HepG2 (cell line): ENCODE results near the gene DMPK. TPM values are rescaled to one million over a fixed set of nuclear protein-coding genes. Genes with fewer than 3 reads are reported as not detected.

Source experiments
- ATAC-seq: fragments of 200-7000 bp; cut with Tn5 transposase; 3 replicates; pipeline ENCODE4 v1.9.1; 2020; ENCODE audit warnings: mild to moderate bottlenecking, moderate library complexity
- BruUV-seq: library from RNA; stranded (reverse); fragments of 400-500 nt; replicated peaks from 2 replicates; lab custom pipeline; 2021; lab: Mats Ljungman, UMichigan
- CTCF ChIA-PET: fragments of 300-600 bp; formaldehyde crosslinking; extraction: SDS; loops from one replicate; lab custom pipeline; 2021; ENCODE audit warnings: low total read pairs, inconsistent platforms, low intra/inter-chr PET ratio; lab: Yijun Ruan, JAX
- POLR2A ChIA-PET: fragments of 350-600 bp; sonication (Branson Sonifier 250); formaldehyde crosslinking; loops from one replicate; lab custom pipeline; 2020; ENCODE audit warnings: antibody characterized with exemption, inconsistent platforms; lab: Yijun Ruan, JAX
- DNase-seq: peaks from one replicate; pipeline ENCODE4 v3.0.0-alpha.2; 2015; ENCODE audit warnings: low spot score
- FAIRE-seq: peaks from 3 replicates; lab custom pipeline; 2011; peaks lifted over from hg19 to GRCh38; lab: Jason Lieb, UNC
- H2AFZ ChIP-seq: one replicate; pipeline ENCODE4 v1.6.1; 2011; ENCODE audit warnings: low read length, inconsistent platforms
- H3K27ac ChIP-seq: fragments of 300-600 bp; 3 replicates; pipeline ENCODE4 v1.8.0; 2011; ENCODE audit warnings: mixed run types, mild to moderate bottlenecking, mixed read lengths, low read length, inconsistent platforms; ENCODE audit not compliant: insufficient read depth; ENCODE audit errors: extremely low read length
- H3K27me3 ChIP-seq, 2 experiments: fragments of 200-600 bp in 1 of 2; 2 replicates in 1 of 2; 3 replicates in 1 of 2; pipeline versions ENCODE4 v1.6.0 to v1.8.0; 2011; ENCODE audit warnings: low read length in 2 of 2, mild to moderate bottlenecking in 2 of 2, moderate library complexity in 2 of 2, inconsistent platforms in 1 of 2; ENCODE audit not compliant: insufficient read depth in 2 of 2, control insufficient read depth in 1 of 2
- H3K36me3 ChIP-seq, 2 experiments: fragments of 200-600 bp in 1 of 2; replicated peaks in 1 of 2; 2 replicates in 1 of 2; 3 replicates in 1 of 2; pipeline versions ENCODE4 v1.5.1 to v1.8.0; 2011; ENCODE audit warnings: low read length in 2 of 2, inconsistent platforms in 1 of 2; ENCODE audit not compliant: insufficient read depth in 2 of 2, control insufficient read depth in 1 of 2
- H3K4me1 ChIP-seq: 2 replicates; pipeline ENCODE4 v1.5.1; 2012; ENCODE audit warnings: low read length, inconsistent platforms; ENCODE audit not compliant: insufficient read depth
- H3K4me2 ChIP-seq: 2 replicates; pipeline ENCODE4 v1.6.0; 2011; ENCODE audit warnings: low read depth, low read length, inconsistent platforms
- H3K4me3 ChIP-seq, 3 experiments: fragments of 200-600 bp in 1 of 3; sonication (generic), shearing (Covaris generic) in 1 of 3; replicated peaks in 1 of 3; 2 replicates each; pipeline ENCODE4 v1.5.1; 2011 to 2016; ENCODE audit warnings: low read length in 3 of 3, inconsistent platforms in 2 of 3, low read depth in 2 of 3, mild to moderate bottlenecking in 2 of 3, control low read depth in 1 of 3, mixed read lengths in 1 of 3; ENCODE audit not compliant: insufficient read depth in 1 of 3
- H3K79me2 ChIP-seq: one replicate; pipeline ENCODE4 v1.6.1; 2011; ENCODE audit warnings: low read length, inconsistent platforms; ENCODE audit not compliant: insufficient read depth
- H3K9ac ChIP-seq: 2 replicates; pipeline ENCODE4 v1.6.0; 2011; ENCODE audit warnings: mild to moderate bottlenecking, low read depth, low read length, inconsistent platforms; ENCODE audit not compliant: insufficient read depth
- H3K9me3 ChIP-seq: 2 replicates; pipeline ENCODE4 v1.5.1; 2012; ENCODE audit warnings: mild to moderate bottlenecking, low read length
- H4K20me1 ChIP-seq: 2 replicates; pipeline ENCODE4 v1.6.0; 2011; ENCODE audit warnings: inconsistent platforms, mild to moderate bottlenecking, low read length, moderate library complexity; ENCODE audit not compliant: insufficient read depth
- FOXA1 ChIP-seq, 2 experiments: fragments of 450-650 bp in 1 of 2; sonication (generic) in 1 of 2; formaldehyde crosslinking in 1 of 2; IDR thresholded peaks; 2 replicates each; pipeline versions ENCODE4 v1.4.0 to v1.6.1; 2016 to 2020; ENCODE audit warnings: missing genetic modification reagents in 1 of 2
- IKZF1 ChIP-seq: fragments of 450-650 bp; IDR thresholded peaks from 2 replicates; pipeline ENCODE4 v1.7.1; 2016
- MAFF ChIP-seq: IDR thresholded peaks from 2 replicates; pipeline ENCODE4 v1.6.1; 2011; ENCODE audit warnings: low read depth, low read length, improper control_type of control experiment
- MED1 ChIP-seq: sonication (generic); formaldehyde crosslinking; IDR thresholded peaks from 2 replicates; pipeline ENCODE4 v1.4.0; 2020; ENCODE audit warnings: missing genetic modification reagents
- SIN3B ChIP-seq: fragments of 150-350 bp; IDR thresholded peaks from 2 replicates; pipeline ENCODE4 v1.6.1; 2014; ENCODE audit warnings: low read length
- SRF ChIP-seq: IDR thresholded peaks from 2 replicates; pipeline ENCODE4 v1.6.1; 2011; ENCODE audit warnings: mild to moderate bottlenecking, low read depth, low read length, moderate library complexity
- ZFP41 ChIP-seq: sonication (generic); formaldehyde crosslinking; IDR thresholded peaks from 2 replicates; pipeline ENCODE4 v1.4.0; 2020; ENCODE audit warnings: mild to moderate bottlenecking, missing genetic modification reagents, borderline replicate concordance
- ZNF232 ChIP-seq: sonication (generic); formaldehyde crosslinking; IDR thresholded peaks from 2 replicates; pipeline ENCODE4 v1.4.0; 2020; ENCODE audit warnings: missing genetic modification reagents, borderline replicate concordance
- ZNF547 ChIP-seq: sonication (generic); formaldehyde crosslinking; IDR thresholded peaks from 2 replicates; pipeline ENCODE4 v1.5.1; 2020; ENCODE audit warnings: mild to moderate bottlenecking, missing genetic modification reagents
- ZNF614 ChIP-seq: IDR thresholded peaks from 2 replicates; pipeline ENCODE4 v1.6.1; 2018; ENCODE audit warnings: missing biosample characterization, missing genetic modification reagents, inconsistent platforms, borderline replicate concordance
- ZNF652 ChIP-seq: IDR thresholded peaks from 2 replicates; pipeline ENCODE4 v1.6.1; 2016; ENCODE audit warnings: low read depth, borderline replicate concordance
- ZNF781 ChIP-seq: sonication (generic); formaldehyde crosslinking; IDR thresholded peaks from 2 replicates; pipeline ENCODE4 v1.5.1; 2020; ENCODE audit warnings: borderline replicate concordance, mild to moderate bottlenecking, missing genetic modification reagents; ENCODE audit errors: not compliant biosample characterization
- ZNF83 ChIP-seq: sonication (generic); formaldehyde crosslinking; IDR thresholded peaks from 2 replicates; pipeline ENCODE4 v1.4.0; 2020; ENCODE audit warnings: missing genetic modification reagents, mild to moderate bottlenecking, borderline replicate concordance
- ZSCAN5A ChIP-seq: sonication (generic); formaldehyde crosslinking; IDR thresholded peaks from 2 replicates; pipeline ENCODE4 v1.8.0; 2022; ENCODE audit warnings: mild to moderate bottlenecking, missing genetic modification reagents, borderline replicate concordance
- WGBS: methylation state at CpG from one replicate; pipeline ENCODE4 v1.1.6; 2017; ENCODE audit warnings: low lambda C conversion rate; 5-methylcytosine and 5-hydroxymethylcytosine counted together
- in situ Hi-C: cut with HindIII; loops from 2 replicates; pipeline ENCODE4 v1.10.0; 2017; ENCODE audit warnings: low pct_unique_long_range_greater_than_20kb; ENCODE audit not compliant: extremely low pct_ligation_motif_present
- intact Hi-C: fragments of 100-400 bp; cut with micrococcal nuclease; formaldehyde crosslinking; loops from one replicate; pipeline ENCODE4 v1.10.0; 2022; ENCODE audit not compliant: unreplicated experiment
- polyA plus RNA-seq, 8 experiments: library from polyadenylated mRNA; depleted of rRNA in 3 of 8; stranded (reverse) in 7 of 8; unstranded in 1 of 8; fragments of >200 nt; fragmentation: Illumina TruSeq in 4 of 8; extraction: Trizol in 4 of 8; gene quantifications; 2 replicates each; pipeline versions ENCODE4 v1.2.1 to v1.2.3, GENCODE V29; 2011 to 2016; ENCODE audit warnings: low read depth in 4 of 8, missing spikeins in 1 of 8, mixed read lengths in 1 of 8; ENCODE audit not compliant: insufficient read depth in 1 of 8
- total RNA-seq, 5 experiments: library from RNA; depleted of rRNA; stranded (reverse); fragments of >200 nt; fragmentation: Illumina TruSeq; extraction: Trizol; gene quantifications; 2 replicates each; pipeline ENCODE4 v1.2.3, GENCODE V29; 2016; ENCODE audit warnings: low read depth in 1 of 5
- TF ChIP-seq, protein P1 (sequence below): sonication (generic); formaldehyde crosslinking; IDR thresholded peaks from 2 replicates; pipeline ENCODE4 v1.5.0; 2020; ENCODE audit warnings: missing genetic modification reagents
- TF ChIP-seq, protein P2 (sequence below): sonication (generic); formaldehyde crosslinking; IDR thresholded peaks from 2 replicates; pipeline ENCODE4 v1.4.0; 2020; ENCODE audit warnings: missing genetic modification reagents; ENCODE audit errors: not compliant biosample characterization
- TF ChIP-seq, protein P3 (sequence below): sonication (generic); formaldehyde crosslinking; IDR thresholded peaks from 2 replicates; pipeline ENCODE4 v1.5.0; 2020; ENCODE audit warnings: missing genetic modification reagents, mild to moderate bottlenecking, borderline replicate concordance

The DMPK gene
- total and polyA plus RNA-seq, 2 of the 13 experiments (the other 11 are each of a cell fraction or from before 2014, with no cell fraction given), result 5.3 to 8.8 TPM

DNA sequence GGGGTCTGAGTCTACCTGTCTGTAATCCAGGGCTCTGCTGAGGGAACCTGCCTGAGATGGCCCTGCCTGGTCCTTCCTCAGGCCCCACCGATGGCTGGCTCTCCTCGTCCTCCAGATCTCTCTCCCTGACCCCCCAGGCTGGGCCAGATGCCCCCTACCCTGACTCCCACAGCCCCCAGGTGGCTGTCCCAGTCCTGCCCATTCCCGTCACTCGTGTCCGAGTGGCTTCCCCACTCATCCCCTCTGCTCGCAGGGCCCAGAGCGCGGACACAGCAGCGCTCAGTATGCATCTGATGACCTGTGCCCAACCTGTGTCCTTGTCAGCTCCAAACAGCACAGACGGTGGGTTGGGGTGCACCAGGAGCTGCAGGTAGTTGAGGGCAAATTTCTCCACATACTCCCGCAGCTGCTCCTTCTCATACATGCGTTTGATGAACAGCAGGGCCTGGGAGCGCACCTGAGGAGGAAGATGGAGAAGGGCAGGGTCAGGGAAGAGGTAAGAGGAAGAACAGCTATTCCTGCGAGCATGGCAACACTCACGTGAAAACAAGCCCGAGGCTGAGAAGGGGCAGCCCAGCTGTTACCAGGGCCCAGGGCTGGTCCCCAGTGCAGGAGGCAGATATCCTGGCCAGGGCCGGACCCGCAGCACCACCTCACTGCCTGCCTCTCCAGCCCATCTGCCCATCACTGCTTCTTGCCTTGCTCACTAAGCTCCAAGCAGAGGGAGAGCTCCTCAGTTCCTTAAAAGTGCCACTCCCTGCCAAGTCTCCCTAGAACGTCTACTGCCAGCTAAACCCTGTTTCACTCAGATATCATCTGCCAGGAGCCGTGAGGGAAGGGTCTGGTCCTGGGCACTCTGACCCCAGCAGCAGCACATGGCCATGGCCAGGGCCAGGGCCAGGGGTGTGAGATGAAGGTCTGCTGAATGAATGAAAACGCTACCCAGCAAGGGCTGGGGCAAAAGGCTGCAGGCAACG is 43.9 kb upstream of the DMPK start (continued):
- no peak for TF ChIP-seq MAFF
- no peak for TF ChIP-seq SIN3B
- no peak for TF ChIP-seq SRF
- TF ChIP-seq ZNF614 (CRISPR knock-in tag), result no peak
- no peak for TF ChIP-seq ZSCAN5A
- TF ChIP-seq, protein P1, sequence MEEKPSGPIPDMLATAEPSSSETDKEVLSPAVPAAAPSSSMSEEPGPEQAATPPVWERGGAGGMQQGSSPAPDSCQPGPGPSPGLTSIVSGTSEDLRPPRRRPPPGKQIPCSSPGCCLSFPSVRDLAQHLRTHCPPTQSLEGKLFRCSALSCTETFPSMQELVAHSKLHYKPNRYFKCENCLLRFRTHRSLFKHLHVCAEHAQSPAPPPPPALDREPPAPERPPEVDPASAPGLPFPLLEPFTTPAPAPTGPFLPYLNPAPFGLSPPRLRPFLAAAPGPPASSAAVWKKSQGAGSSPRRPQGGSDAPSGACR, result no peak

DNA sequence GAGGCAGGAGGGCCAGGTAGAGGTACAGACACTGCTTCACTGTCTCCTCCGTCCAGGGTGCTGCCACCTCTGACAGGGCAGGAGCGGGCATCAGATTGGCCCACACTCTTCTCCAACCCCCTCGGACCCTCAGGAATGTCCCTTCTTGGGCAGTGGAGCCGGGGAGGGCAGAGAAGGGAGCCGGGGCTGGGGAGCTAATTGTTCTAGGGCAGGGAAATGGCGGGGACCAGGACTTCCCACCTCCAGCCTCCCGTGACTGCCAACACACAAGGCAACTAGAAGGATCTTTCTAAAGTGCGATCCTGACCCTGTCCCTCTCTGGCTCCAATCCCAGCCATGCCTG is 42.9 kb upstream of the DMPK start:
- Histone ChIP-seq H3K27me3 (no peaks in the 10 kb centered on the region), H3K27ac (no peak overlapping the region), H3K4me3 (no peak overlapping the region), H2AFZ (no peak overlapping the region), H3K4me2 (no peak overlapping the region), H3K9me3 (no peaks in the 10 kb centered on the region), H4K20me1 (no peaks in the 10 kb centered on the region), H3K36me3 (peaks cover 34 to 86% of the 10 kb centered on the region in 2 experiments), H3K79me2 (no peaks in the 10 kb centered on the region), H3K9ac (no peak overlapping the region), H3K4me1 (no peaks in the 10 kb centered on the region)
- intact Hi-C loops, result no loop called here
- DNase-seq (no peak), ATAC-seq (no peak), FAIRE-seq (no peak)
- no TSS peak for BruUV-seq
- ChIA-PET CTCF (no interaction called here), POLR2A (interaction anchor here (0.7 to 1.5 kb wide), 4 partner anchors 38 to 77 kb away, joined by 3 to 4 read pairs (median 3); partner anchors contain the start of genes MYPOP and SYMPK)
- 93% methylated on average over 7 of the region's 8 CpGs for WGBS
- in situ Hi-C loops, result no loop called here
- no peak for TF ChIP-seq IKZF1
- TF ChIP-seq, protein P2, sequence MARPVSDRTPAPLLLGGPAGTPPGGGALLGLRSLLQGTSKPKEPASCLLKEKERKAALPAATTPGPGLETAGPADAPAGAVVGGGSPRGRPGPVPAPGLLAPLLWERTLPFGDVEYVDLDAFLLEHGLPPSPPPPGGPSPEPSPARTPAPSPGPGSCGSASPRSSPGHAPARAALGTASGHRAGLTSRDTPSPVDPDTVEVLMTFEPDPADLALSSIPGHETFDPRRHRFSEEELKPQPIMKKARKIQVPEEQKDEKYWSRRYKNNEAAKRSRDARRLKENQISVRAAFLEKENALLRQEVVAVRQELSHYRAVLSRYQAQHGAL (CRISPR knock-in tag), result no peak
- TF ChIP-seq MED1 (CRISPR knock-in tag), result no peak
- TF ChIP-seq, protein P3, sequence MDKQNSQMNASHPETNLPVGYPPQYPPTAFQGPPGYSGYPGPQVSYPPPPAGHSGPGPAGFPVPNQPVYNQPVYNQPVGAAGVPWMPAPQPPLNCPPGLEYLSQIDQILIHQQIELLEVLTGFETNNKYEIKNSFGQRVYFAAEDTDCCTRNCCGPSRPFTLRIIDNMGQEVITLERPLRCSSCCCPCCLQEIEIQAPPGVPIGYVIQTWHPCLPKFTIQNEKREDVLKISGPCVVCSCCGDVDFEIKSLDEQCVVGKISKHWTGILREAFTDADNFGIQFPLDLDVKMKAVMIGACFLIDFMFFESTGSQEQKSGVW (CRISPR knock-in tag), result no peak
- TF ChIP-seq ZNF547 (CRISPR knock-in tag), result no peak
- no peak for TF ChIP-seq ZNF781 (CRISPR knock-in tag)
- TF ChIP-seq ZNF83 (CRISPR knock-in tag), result no peak
- TF ChIP-seq ZFP41, result no peak
- no peak for TF ChIP-seq ZNF232 (CRISPR knock-in tag)
- TF ChIP-seq ZNF652 (CRISPR knock-in tag), result no peak
- TF ChIP-seq FOXA1 (IDR thresholded peaks at IDR 0.05), result no peak
- no peak for TF ChIP-seq FOXA1 (CRISPR knock-in tag; IDR thresholded peaks at IDR 0.05)
